Mammary epithelial cell (primary cell): ENCODE data around the gene NCBP3.

Experiments used
- EZH2 ChIP-seq: IDR thresholded peaks from 2 replicates; pipeline ENCODE4 v1.6.1; 2012; ENCODE audit warnings: low read length, inconsistent platforms, borderline replicate concordance
- TF ChIP-seq, protein P1 (sequence below), 2 donors: IDR thresholded peaks in 1 of 2; conservative IDR thresholded peaks in 1 of 2; 2 replicates each; pipeline ENCODE4 v1.5.1; 2011 to 2012; ENCODE audit warnings: inconsistent platforms in 2 of 2, low read length in 2 of 2, mild to moderate bottlenecking in 2 of 2, control low read depth in 1 of 2, low read depth in 1 of 2; ENCODE audit not compliant: insufficient read depth in 1 of 2; ENCODE audit errors: extremely low read depth in 1 of 2

DNA sequence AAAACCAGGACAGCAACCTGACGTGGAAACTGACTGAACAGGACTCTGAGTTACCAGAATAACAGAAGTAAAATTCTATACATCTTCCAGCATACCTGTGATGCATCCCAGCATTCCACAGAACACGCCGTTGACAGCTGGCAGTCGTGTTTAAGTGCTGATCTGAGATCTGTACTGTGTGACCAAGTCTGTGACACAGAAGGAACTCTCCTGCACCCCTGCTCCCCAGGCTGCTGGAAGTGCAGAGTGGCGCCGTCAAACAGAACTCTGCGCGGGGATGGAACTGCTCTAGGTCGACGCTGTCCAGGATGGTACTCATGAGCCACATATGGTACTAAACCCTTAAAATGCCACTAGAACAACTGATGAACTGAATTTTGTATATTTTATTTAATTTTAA lies 44.3 kb downstream of the NCBP3 start:
- TF ChIP-seq, protein P1, sequence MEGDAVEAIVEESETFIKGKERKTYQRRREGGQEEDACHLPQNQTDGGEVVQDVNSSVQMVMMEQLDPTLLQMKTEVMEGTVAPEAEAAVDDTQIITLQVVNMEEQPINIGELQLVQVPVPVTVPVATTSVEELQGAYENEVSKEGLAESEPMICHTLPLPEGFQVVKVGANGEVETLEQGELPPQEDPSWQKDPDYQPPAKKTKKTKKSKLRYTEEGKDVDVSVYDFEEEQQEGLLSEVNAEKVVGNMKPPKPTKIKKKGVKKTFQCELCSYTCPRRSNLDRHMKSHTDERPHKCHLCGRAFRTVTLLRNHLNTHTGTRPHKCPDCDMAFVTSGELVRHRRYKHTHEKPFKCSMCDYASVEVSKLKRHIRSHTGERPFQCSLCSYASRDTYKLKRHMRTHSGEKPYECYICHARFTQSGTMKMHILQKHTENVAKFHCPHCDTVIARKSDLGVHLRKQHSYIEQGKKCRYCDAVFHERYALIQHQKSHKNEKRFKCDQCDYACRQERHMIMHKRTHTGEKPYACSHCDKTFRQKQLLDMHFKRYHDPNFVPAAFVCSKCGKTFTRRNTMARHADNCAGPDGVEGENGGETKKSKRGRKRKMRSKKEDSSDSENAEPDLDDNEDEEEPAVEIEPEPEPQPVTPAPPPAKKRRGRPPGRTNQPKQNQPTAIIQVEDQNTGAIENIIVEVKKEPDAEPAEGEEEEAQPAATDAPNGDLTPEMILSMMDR (conservative IDR thresholded peaks at IDR 0.05 in 1 of 2, IDR thresholded peaks at IDR 0.05 in 1 of 2; ENCODE audit: extremely low read depth in 1 of 2, insufficient read depth in 1 of 2, low read depth in 1 of 2, low read length in 2 of 2): no peak
- no peak for TF ChIP-seq EZH2
